Thyroid gland (tissue), 4 donors: ENCODE data around the gene TMA7B.

ENCODE experiments used
- CTCF ChIP-seq, 6 experiments: fragments of 200-600 bp in 3 of 6; fragments of 450-650 bp in 3 of 6; sonication (generic) in 3 of 6; IDR thresholded peaks; one replicate each; pipeline ENCODE4 v1.5.1; 2016 to 2019; ENCODE audit warnings: antibody characterized with exemption in 6 of 6, mild to moderate bottlenecking in 2 of 6, inconsistent platforms in 1 of 6, moderate library complexity in 1 of 6
- POLR2A ChIP-seq, 2 donors: fragments of 450-650 bp; IDR thresholded peaks; one replicate each; pipeline ENCODE4 v1.6.1; 2017; ENCODE audit warnings: antibody characterized with exemption in 2 of 2, mild to moderate bottlenecking in 2 of 2, moderate library complexity in 1 of 2

- TF ChIP-seq CTCF (IDR thresholded peaks at IDR 0.05) (no peak), POLR2A (IDR thresholded peaks at IDR 0.05) (no peak)
Measured at GRCh38 chr22:40000171-40000570, 40.0 kb downstream of the TMA7B start.
